ENCODE measurements around the gene OR56A5. TPM values are rescaled to one million over a fixed set of nuclear protein-coding genes. Genes with fewer than 3 reads are reported as not detected.
A peak's percentile ranks its signal among the peaks of the same experiment; 100 is the strongest.

OR56A5 gene
- polyA plus RNA-seq, 3 donors, result not detected

DNA sequence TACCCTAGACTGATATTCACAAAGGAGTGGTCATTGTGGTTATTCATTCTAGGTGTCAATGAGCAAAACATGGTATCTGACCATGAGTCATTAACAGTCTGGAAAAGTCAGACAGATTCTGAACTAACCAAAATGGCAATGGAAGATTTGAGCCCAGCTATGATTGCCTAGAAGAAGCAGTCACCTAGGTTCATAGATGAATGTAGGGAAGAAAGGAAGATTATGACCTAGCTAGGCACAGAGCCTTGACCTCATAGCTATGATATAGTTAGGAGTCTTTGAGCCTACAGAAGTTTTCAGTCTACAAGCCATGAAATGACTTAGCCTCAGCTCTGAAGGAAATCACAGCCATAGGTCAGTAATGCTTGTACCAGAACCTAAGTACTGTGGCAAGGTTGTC lies 38.1 kb upstream of the OR56A5 start:
- no peak overlapping the region for H3K27ac Mint-ChIP-seq
- peaks cover 0 to 26% (median 5%) of the 10 kb centered on the region in 3 donors for H3K27me3 Mint-ChIP-seq (ENCODE audit: low read depth in 3 of 3)
- peaks cover 0 to 3% (median 0%) of the 10 kb centered on the region in 7 donors for H3K9me3 Mint-ChIP-seq
- H4K20me1 ChIP-seq (ENCODE audit: insufficient read depth, low read length), result no peaks in the 10 kb centered on the region
- no peak overlapping the region for H2AFZ ChIP-seq (ENCODE audit: insufficient read depth, low read depth, low read length, poor library complexity, severe bottlenecking)
- peaks cover 0 to 10% of the 10 kb centered on the region in 2 donors for H3K27me3 ChIP-seq (ENCODE audit: control insufficient read depth in 2 of 2, insufficient read depth in 2 of 2, low read length in 2 of 2)
- H3K4me1 Mint-ChIP-seq, result peaks cover 8% of the 10 kb centered on the region
- no peak overlapping the region for H3K9ac ChIP-seq (ENCODE audit: insufficient read depth, low read length, poor library complexity, severe bottlenecking)
- H3K36me3 Mint-ChIP-seq, result no peaks in the 10 kb centered on the region
- no peaks in the 10 kb centered on the region for H3K79me2 ChIP-seq (ENCODE audit: insufficient read depth, low read length)
- no peaks in the 10 kb centered on the region for H3K36me3 ChIP-seq (replicated peaks in 1 of 2; ENCODE audit: control insufficient read depth in 1 of 2, insufficient read depth in 2 of 2, low read length in 2 of 2)
- DNase-seq, result no peak
- H3K4me1 ChIP-seq (ENCODE audit: control insufficient read depth in 1 of 2, insufficient read depth in 2 of 2, low read length in 2 of 2), result peaks cover under 1% of the 10 kb centered on the region in 2 donors
- H3K9me3 ChIP-seq (replicated peaks in 1 of 2; ENCODE audit: control insufficient read depth in 1 of 2, insufficient read depth in 1 of 2, low read length in 2 of 2), result peaks cover 0 to under 1% of the 10 kb centered on the region in 2 donors
- TF ChIP-seq, protein P1, sequence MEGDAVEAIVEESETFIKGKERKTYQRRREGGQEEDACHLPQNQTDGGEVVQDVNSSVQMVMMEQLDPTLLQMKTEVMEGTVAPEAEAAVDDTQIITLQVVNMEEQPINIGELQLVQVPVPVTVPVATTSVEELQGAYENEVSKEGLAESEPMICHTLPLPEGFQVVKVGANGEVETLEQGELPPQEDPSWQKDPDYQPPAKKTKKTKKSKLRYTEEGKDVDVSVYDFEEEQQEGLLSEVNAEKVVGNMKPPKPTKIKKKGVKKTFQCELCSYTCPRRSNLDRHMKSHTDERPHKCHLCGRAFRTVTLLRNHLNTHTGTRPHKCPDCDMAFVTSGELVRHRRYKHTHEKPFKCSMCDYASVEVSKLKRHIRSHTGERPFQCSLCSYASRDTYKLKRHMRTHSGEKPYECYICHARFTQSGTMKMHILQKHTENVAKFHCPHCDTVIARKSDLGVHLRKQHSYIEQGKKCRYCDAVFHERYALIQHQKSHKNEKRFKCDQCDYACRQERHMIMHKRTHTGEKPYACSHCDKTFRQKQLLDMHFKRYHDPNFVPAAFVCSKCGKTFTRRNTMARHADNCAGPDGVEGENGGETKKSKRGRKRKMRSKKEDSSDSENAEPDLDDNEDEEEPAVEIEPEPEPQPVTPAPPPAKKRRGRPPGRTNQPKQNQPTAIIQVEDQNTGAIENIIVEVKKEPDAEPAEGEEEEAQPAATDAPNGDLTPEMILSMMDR (IDR thresholded peaks at IDR 0.05), result no peak
- no peak overlapping the region for H3K4me3 Mint-ChIP-seq
- no peak overlapping the region for H3K4me2 ChIP-seq (replicated peaks; ENCODE audit: extremely low read depth, low read length, poor library complexity, severe bottlenecking)
- no peak overlapping the region for H3K4me3 ChIP-seq (replicated peaks in 1 of 3; ENCODE audit: low read depth in 2 of 3, low read length in 3 of 3)
- H3K27ac ChIP-seq (ENCODE audit: low read depth in 1 of 2, low read length in 2 of 2), result no peak overlapping the region
- intact Hi-C loops (cut with micrococcal nuclease), result no loop called here

DNA sequence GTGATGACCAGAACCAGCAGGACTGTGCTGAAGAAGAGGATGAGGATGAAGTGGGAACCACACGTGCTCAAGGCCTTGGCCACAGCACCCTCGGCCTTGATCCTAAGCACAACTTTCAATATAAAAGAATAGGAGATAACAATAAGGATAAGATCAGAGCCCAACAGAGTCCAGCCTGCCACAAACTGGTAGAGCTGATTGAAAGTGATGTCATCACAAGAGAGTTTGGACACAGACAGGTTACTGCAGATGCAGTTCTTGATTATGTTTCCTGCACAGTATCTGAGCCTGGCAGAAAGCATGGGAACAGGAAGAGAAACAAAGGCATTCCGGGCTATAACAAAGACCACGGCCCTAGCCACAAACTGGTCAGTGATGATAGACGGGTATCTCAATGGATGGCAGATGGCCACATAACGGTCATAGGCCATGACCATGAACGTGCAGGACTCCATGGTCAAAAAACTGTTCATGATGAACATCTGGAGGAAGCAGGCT lies 34.0 kb upstream of the OR56A5 start:
- H3K9ac ChIP-seq (ENCODE audit: insufficient read depth, low read length, poor library complexity, severe bottlenecking), result no peak overlapping the region
- H4K20me1 ChIP-seq (ENCODE audit: insufficient read depth, low read length), result no peaks in the 10 kb centered on the region
- H3K79me2 ChIP-seq (ENCODE audit: insufficient read depth, low read length), result no peaks in the 10 kb centered on the region
- WGBS (ENCODE audit: insufficient coverage), result 41% methylated on average over 5 of the region's 7 CpGs
- no peak overlapping the region for H3K4me3 ChIP-seq (replicated peaks in 1 of 3; ENCODE audit: low read depth in 2 of 3, low read length in 3 of 3)
- TF ChIP-seq, protein P1 (IDR thresholded peaks at IDR 0.05), result no peak
- H3K27me3 Mint-ChIP-seq (ENCODE audit: low read depth in 3 of 3), result peaks cover 2 to 23% (median 8%) of the 10 kb centered on the region in 3 donors
- H3K4me1 ChIP-seq (ENCODE audit: control insufficient read depth in 1 of 2, insufficient read depth in 2 of 2, low read length in 2 of 2), result no peaks in the 10 kb centered on the region
- H3K27me3 ChIP-seq (ENCODE audit: control insufficient read depth in 2 of 2, insufficient read depth in 2 of 2, low read length in 2 of 2), result peaks cover 0 to 13% of the 10 kb centered on the region in 2 donors
- peak overlapping the region in 1 of 7 donors; percentile 3 for H3K27ac Mint-ChIP-seq
- no peak for DNase-seq
- H3K27ac ChIP-seq (ENCODE audit: low read depth in 1 of 2, low read length in 2 of 2), result no peak overlapping the region
- H3K4me2 ChIP-seq (replicated peaks; ENCODE audit: extremely low read depth, low read length, poor library complexity, severe bottlenecking), result no peak overlapping the region
- H3K9me3 Mint-ChIP-seq, result peaks cover 0 to 4% (median 0%) of the 10 kb centered on the region in 7 donors
- intact Hi-C loops (cut with micrococcal nuclease), result no loop called here
- H3K36me3 Mint-ChIP-seq, result no peaks in the 10 kb centered on the region
- H3K4me3 Mint-ChIP-seq, result no peak overlapping the region
- H3K36me3 ChIP-seq (replicated peaks in 1 of 2; ENCODE audit: control insufficient read depth in 1 of 2, insufficient read depth in 2 of 2, low read length in 2 of 2), result no peaks in the 10 kb centered on the region
- H3K9me3 ChIP-seq (replicated peaks in 1 of 2; ENCODE audit: control insufficient read depth in 1 of 2, insufficient read depth in 1 of 2, low read length in 2 of 2), result no peaks in the 10 kb centered on the region
- H2AFZ ChIP-seq (ENCODE audit: insufficient read depth, low read depth, low read length, poor library complexity, severe bottlenecking), result no peak overlapping the region
- H3K4me1 Mint-ChIP-seq, result no peaks in the 10 kb centered on the region

Measured in CD14-positive monocyte (primary cell).